IMR-90 (cell line): ENCODE data around the gene PCDHGA3. TPM values are rescaled to one million over a fixed set of nuclear protein-coding genes. Genes with fewer than 3 reads are reported as not detected.

Source experiments
- ATAC-seq: fragments of 200-7000 bp; cut with Tn5 transposase; 2 replicates; pipeline ENCODE4 v1.9.1; 2020; ENCODE audit warnings: low read depth, mild to moderate bottlenecking, moderate library complexity
- BruUV-seq: library from RNA; stranded (reverse); fragments of 400-500 nt; replicated peaks from 2 replicates; lab custom pipeline; 2021; lab: Mats Ljungman, UMichigan
- CTCF ChIA-PET: fragments of 300-600 bp; formaldehyde crosslinking; extraction: SDS; loops from one replicate; lab custom pipeline; 2021; ENCODE audit warnings: antibody characterized with exemption; lab: Yijun Ruan, JAX
- POLR2A ChIA-PET: fragments of 300-600 bp; sonication (Branson Sonifier 250); formaldehyde crosslinking; loops from one replicate; lab custom pipeline; 2022; ENCODE audit warnings: antibody characterized with exemption; ENCODE audit not compliant: unreplicated experiment; lab: Charles Lee
- DNase-seq: peaks from one replicate; pipeline ENCODE4 v3.0.0; 2013
- H2AFZ ChIP-seq: replicated peaks from 2 replicates; pipeline ENCODE3; 2013; ENCODE audit warnings: low read length, mild to moderate bottlenecking; ENCODE audit not compliant: poor library complexity
- H2AK5ac ChIP-seq: 2 replicates; pipeline ENCODE4 v1.6.1; 2013; ENCODE audit warnings: low read depth, low read length, inconsistent platforms
- H2AK9ac ChIP-seq: replicated peaks from 2 replicates; pipeline ENCODE3; 2013; ENCODE audit warnings: mild to moderate bottlenecking, low read depth, low read length, moderate library complexity; ENCODE audit not compliant: poor library complexity
- H2BK120ac ChIP-seq: 2 replicates; pipeline ENCODE4 v1.6.1; 2013; ENCODE audit warnings: low read depth, low read length, inconsistent platforms
- H2BK15ac ChIP-seq: 3 replicates; pipeline ENCODE4 v1.6.1; 2013; ENCODE audit warnings: low read depth, low read length, inconsistent platforms
- H2BK20ac ChIP-seq: 2 replicates; pipeline ENCODE4 v1.6.1; 2013; ENCODE audit warnings: low read depth, mild to moderate bottlenecking, inconsistent platforms, low read length, moderate library complexity
- H2BK5ac ChIP-seq: 2 replicates; pipeline ENCODE4 v1.6.1; 2013; ENCODE audit warnings: mild to moderate bottlenecking, low read depth, low read length, inconsistent platforms; ENCODE audit not compliant: poor library complexity, severe bottlenecking
- H3K14ac ChIP-seq: replicated peaks from 2 replicates; pipeline ENCODE4 v1.6.1; 2013; ENCODE audit warnings: low read depth, low read length, inconsistent platforms
- H3K18ac ChIP-seq: 2 replicates; pipeline ENCODE4 v1.6.1; 2013; ENCODE audit warnings: low read depth, low read length, control low read depth
- H3K23ac ChIP-seq: 2 replicates; pipeline ENCODE4 v1.6.1; 2013; ENCODE audit warnings: low read depth, low read length, inconsistent platforms
- H3K27ac ChIP-seq: 2 replicates; pipeline ENCODE4 v1.5.1; 2013; ENCODE audit warnings: mild to moderate bottlenecking, control low read depth, low read length; ENCODE audit not compliant: insufficient read depth
- H3K27me3 ChIP-seq: 2 replicates; pipeline ENCODE4 v1.6.1; 2013; ENCODE audit warnings: low read length; ENCODE audit not compliant: control insufficient read depth, insufficient read depth
- H3K36me3 ChIP-seq: 2 replicates; pipeline ENCODE4 v1.6.1; 2013; ENCODE audit warnings: low read length, mixed read lengths; ENCODE audit not compliant: control insufficient read depth, insufficient read depth
- H3K4ac ChIP-seq: 2 replicates; pipeline ENCODE4 v1.6.1; 2013; ENCODE audit warnings: low read depth, low read length, inconsistent platforms
- H3K4me1 ChIP-seq: 2 replicates; pipeline ENCODE4 v1.6.1; 2013; ENCODE audit warnings: low read length, mixed read lengths; ENCODE audit not compliant: control insufficient read depth, insufficient read depth
- H3K4me2 ChIP-seq: 2 replicates; pipeline ENCODE4 v1.6.1; 2013; ENCODE audit warnings: low read depth, mild to moderate bottlenecking, control low read depth, low read length, moderate library complexity
- H3K4me3 ChIP-seq: 2 replicates; pipeline ENCODE4 v1.5.1; 2013; ENCODE audit warnings: low read depth, mild to moderate bottlenecking, control low read depth, low read length, moderate library complexity; ENCODE audit not compliant: insufficient read depth
- H3K56ac ChIP-seq: 2 replicates; pipeline ENCODE4 v1.6.1; 2013; ENCODE audit warnings: low read length, inconsistent platforms; ENCODE audit not compliant: insufficient read depth; ENCODE audit errors: extremely low read depth
- H3K79me1 ChIP-seq, 2 experiments: 2 replicates each; pipeline ENCODE4 v1.6.1; 2013; ENCODE audit warnings: low read length in 2 of 2, inconsistent platforms in 1 of 2, low read depth in 1 of 2
- H3K9ac ChIP-seq: 2 replicates; pipeline ENCODE4 v1.6.1; 2013; ENCODE audit warnings: low read depth, low read length, control low read depth
- H3K9me1 ChIP-seq: 2 replicates; pipeline ENCODE4 v1.6.1; 2013; ENCODE audit warnings: low read length, inconsistent platforms; ENCODE audit not compliant: insufficient read depth
- H3K9me3 ChIP-seq: 2 replicates; pipeline ENCODE4 v1.6.1; 2013; ENCODE audit warnings: low read length; ENCODE audit not compliant: control insufficient read depth, insufficient read depth
- H4K20me1 ChIP-seq: 2 replicates; pipeline ENCODE4 v1.6.1; 2013; ENCODE audit warnings: low read length, inconsistent platforms; ENCODE audit not compliant: insufficient read depth
- H4K5ac ChIP-seq: 2 replicates; pipeline ENCODE4 v1.6.1; 2013; ENCODE audit warnings: mild to moderate bottlenecking, low read depth, low read length, control low read depth
- H4K8ac ChIP-seq, 2 experiments: 2 replicates each; pipeline ENCODE4 v1.6.1; 2013; ENCODE audit warnings: low read depth in 2 of 2, low read length in 2 of 2, control low read depth in 1 of 2, inconsistent platforms in 1 of 2
- H4K91ac ChIP-seq: 2 replicates; pipeline ENCODE4 v1.6.1; 2013; ENCODE audit warnings: low read depth, low read length, inconsistent platforms; ENCODE audit not compliant: insufficient read depth
- MAFK ChIP-seq: IDR thresholded peaks from 2 replicates; pipeline ENCODE4 v1.6.1; 2012; ENCODE audit warnings: low read depth, low read length, improper control_type of control experiment
- MAZ ChIP-seq: IDR thresholded peaks from 2 replicates; pipeline ENCODE4 v1.6.1; 2012; ENCODE audit warnings: low read depth, mild to moderate bottlenecking, low read length, improper control_type of control experiment, moderate library complexity, borderline replicate concordance
- MXI1 ChIP-seq: IDR thresholded peaks from 2 replicates; pipeline ENCODE4 v1.6.1; 2012; ENCODE audit warnings: low read depth, mild to moderate bottlenecking, low read length, moderate library complexity, borderline replicate concordance
- NFE2L2 ChIP-seq: fragments of 150-350 bp; IDR thresholded peaks from 2 replicates; pipeline ENCODE4 v1.6.1; 2016; ENCODE audit warnings: low read depth, mild to moderate bottlenecking, low read length
- POLR2A ChIP-seq: IDR thresholded peaks from 2 replicates; pipeline ENCODE4 v1.6.1; 2012; ENCODE audit warnings: mild to moderate bottlenecking, low read depth, low read length
- RAD21 ChIP-seq: IDR thresholded peaks from 2 replicates; pipeline ENCODE4 v1.6.1; 2012; ENCODE audit warnings: low read length, improper control_type of control experiment
- RCOR1 ChIP-seq: IDR thresholded peaks from 2 replicates; pipeline ENCODE4 v1.6.1; 2012; ENCODE audit warnings: mild to moderate bottlenecking, low read length, improper control_type of control experiment; ENCODE audit not compliant: insufficient replicate concordance
- RFX5 ChIP-seq: IDR thresholded peaks from 2 replicates; pipeline ENCODE4 v1.8.0; 2012; ENCODE audit warnings: low read depth, mild to moderate bottlenecking, low read length, moderate library complexity
- SMC3 ChIP-seq: fragments of 150-350 bp; IDR thresholded peaks from 2 replicates; pipeline ENCODE4 v1.6.1; 2016; ENCODE audit warnings: low read depth, mild to moderate bottlenecking, antibody characterized with exemption, low read length, moderate library complexity
- WGBS, 2 experiments: methylation state at CpG; one replicate each; pipeline versions ENCODE4 v1.1.5 to v1.1.7; 2013; ENCODE audit warnings: missing lambda C conversion rate in 2 of 2; ENCODE audit not compliant: insufficient read length in 1 of 2; ENCODE audit errors: extremely low coverage in 2 of 2; 5-methylcytosine and 5-hydroxymethylcytosine counted together
- dilution Hi-C: fragments of 300-500 bp; cut with HindIII; formaldehyde crosslinking; loops from one replicate; pipeline ENCODE4 v1.14.3; 2018; ENCODE audit warnings: low sequenced_read_pairs; ENCODE audit not compliant: unreplicated experiment
- in situ Hi-C: fragments of 300-500 bp; cut with MboI; formaldehyde crosslinking; loops from 3 replicates; pipeline ENCODE4 v1.14.3; 2019; ENCODE audit warnings: low sequenced_read_pairs, inconsistent platforms, mixed read lengths
- intact Hi-C: fragments of 100-400 bp; cut with micrococcal nuclease; formaldehyde crosslinking; loops from 2 replicates; pipeline ENCODE4 v1.10.0; 2022
- polyA plus RNA-seq, 3 experiments: library from polyadenylated mRNA; depleted of rRNA; stranded (reverse); fragments of >200 nt; gene quantifications; 2 replicates each; pipeline ENCODE4 v1.2.3, GENCODE V29; 2012; ENCODE audit warnings: low replicate concordance in 1 of 3
- total RNA-seq: library from RNA; depleted of rRNA; stranded (reverse); fragments of >200 nt; gene quantifications from 2 replicates; pipeline ENCODE4 v1.2.3, GENCODE V29; 2012
- TF ChIP-seq, protein P1 (sequence below): conservative IDR thresholded peaks from 2 replicates; pipeline ENCODE4 v1.5.1; 2012; ENCODE audit warnings: mild to moderate bottlenecking, low read depth, low read length, improper control_type of control experiment
- TF ChIP-seq, protein P2 (sequence below): fragments of 150-350 bp; IDR thresholded peaks from 2 replicates; pipeline ENCODE4 v1.6.1; 2017; ENCODE audit warnings: mild to moderate bottlenecking, antibody characterized with exemption, low read length, low read depth

PCDHGA3 gene
- total and polyA plus RNA-seq, 2 of the 4 experiments (the other 2 are of a cell fraction), result 1.4 to 1.6 TPM

DNA sequence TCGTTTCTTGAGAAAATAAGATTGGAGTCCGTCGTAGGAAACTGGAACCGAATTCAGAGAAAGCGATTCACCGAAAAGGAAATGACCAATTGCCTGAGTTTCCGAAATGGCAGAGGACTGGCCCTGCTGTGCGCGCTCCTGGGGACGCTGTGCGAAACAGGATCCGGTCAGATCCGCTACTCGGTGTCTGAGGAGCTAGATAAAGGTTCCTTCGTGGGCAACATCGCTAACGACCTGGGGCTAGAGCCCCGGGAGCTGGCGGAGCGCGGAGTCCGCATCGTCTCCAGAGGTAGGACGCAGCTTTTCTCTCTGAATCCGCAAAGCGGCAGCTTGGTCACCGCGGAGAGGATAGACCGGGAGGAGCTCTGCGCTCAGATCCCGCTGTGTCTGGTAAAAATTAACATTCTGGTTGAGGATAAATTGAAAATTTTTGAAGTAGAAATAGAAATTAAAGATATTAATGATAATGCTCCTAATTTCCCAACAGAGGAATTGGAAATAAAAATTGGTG is 379 bp downstream of the PCDHGA3 start:
- Histone ChIP-seq H3K14ac (0 out of 2 replicates have a peak overlapping the region, but pooled peaks have one; percentile 3), H3K56ac (no peak overlapping the region), H4K20me1 (no peaks in the 10 kb centered on the region), H3K9ac (peak overlapping the region; percentile 21), H3K9me1 (no peaks in the 10 kb centered on the region), H3K79me1 (no peaks in the 10 kb centered on the region), H3K4me3 (peak overlapping the region; percentile 48), H3K4me1 (no peaks in the 10 kb centered on the region), H3K27ac (peak overlapping the region; percentile 44), H4K91ac (no peak overlapping the region), H4K8ac (peak overlapping the region in 1 of 2 experiments; percentile 53; a peak in 1 of 4 replicates), H3K36me3 (peaks cover 4% of the 10 kb centered on the region; the same call in 1 of the 2 replicates), H2AK5ac (no peak overlapping the region), H2BK20ac (no peak overlapping the region), H2BK120ac (no peak overlapping the region), H2AFZ (peak overlapping the region; percentile 87), H3K4me2 (peak overlapping the region; percentile 58; the same call in 1 of the 2 replicates), H3K4ac (no peak overlapping the region), H3K9me3 (peaks cover 42% of the 10 kb centered on the region), H3K23ac (no peak overlapping the region; the same call in 1 of the 2 replicates), H3K27me3 (no peaks in the 10 kb centered on the region; the same call in 1 of the 2 replicates), H2BK15ac (no peak overlapping the region), H2BK5ac (no peak overlapping the region), H2AK9ac (no peak overlapping the region), H4K5ac (peak overlapping the region; percentile 12; the same call in 1 of the 2 replicates), H3K18ac (peak overlapping the region; percentile 51; the same call in 1 of the 2 replicates)
- intact Hi-C loops, result no loop called here
- ATAC-seq (peak; percentile 48), DNase-seq (no peak)
- no TSS peak for BruUV-seq
- CTCF ChIA-PET, result no interaction called here
- 21% methylated on average over 17 of the region's 31 CpGs; no CpG with 5 or more reads in 1 of the 2 experiments for WGBS, 2 experiments
- TF ChIP-seq RCOR1 (no peak), MXI1 (no peak), NFE2L2 (no peak), SMC3 (no peak), MAFK (no peak), POLR2A (no peak), RFX5 (no peak), MAZ (no peak), RAD21 (no peak)
- TF ChIP-seq, protein P1, sequence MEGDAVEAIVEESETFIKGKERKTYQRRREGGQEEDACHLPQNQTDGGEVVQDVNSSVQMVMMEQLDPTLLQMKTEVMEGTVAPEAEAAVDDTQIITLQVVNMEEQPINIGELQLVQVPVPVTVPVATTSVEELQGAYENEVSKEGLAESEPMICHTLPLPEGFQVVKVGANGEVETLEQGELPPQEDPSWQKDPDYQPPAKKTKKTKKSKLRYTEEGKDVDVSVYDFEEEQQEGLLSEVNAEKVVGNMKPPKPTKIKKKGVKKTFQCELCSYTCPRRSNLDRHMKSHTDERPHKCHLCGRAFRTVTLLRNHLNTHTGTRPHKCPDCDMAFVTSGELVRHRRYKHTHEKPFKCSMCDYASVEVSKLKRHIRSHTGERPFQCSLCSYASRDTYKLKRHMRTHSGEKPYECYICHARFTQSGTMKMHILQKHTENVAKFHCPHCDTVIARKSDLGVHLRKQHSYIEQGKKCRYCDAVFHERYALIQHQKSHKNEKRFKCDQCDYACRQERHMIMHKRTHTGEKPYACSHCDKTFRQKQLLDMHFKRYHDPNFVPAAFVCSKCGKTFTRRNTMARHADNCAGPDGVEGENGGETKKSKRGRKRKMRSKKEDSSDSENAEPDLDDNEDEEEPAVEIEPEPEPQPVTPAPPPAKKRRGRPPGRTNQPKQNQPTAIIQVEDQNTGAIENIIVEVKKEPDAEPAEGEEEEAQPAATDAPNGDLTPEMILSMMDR, result no peak
- TF ChIP-seq, protein P2, sequence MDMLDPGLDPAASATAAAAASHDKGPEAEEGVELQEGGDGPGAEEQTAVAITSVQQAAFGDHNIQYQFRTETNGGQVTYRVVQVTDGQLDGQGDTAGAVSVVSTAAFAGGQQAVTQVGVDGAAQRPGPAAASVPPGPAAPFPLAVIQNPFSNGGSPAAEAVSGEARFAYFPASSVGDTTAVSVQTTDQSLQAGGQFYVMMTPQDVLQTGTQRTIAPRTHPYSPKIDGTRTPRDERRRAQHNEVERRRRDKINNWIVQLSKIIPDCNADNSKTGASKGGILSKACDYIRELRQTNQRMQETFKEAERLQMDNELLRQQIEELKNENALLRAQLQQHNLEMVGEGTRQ, result no peak
- POLR2A ChIA-PET, result no interaction called here
- dilution Hi-C loops, result no loop called here
- in situ Hi-C loops, result no loop called here
